Adipocyte (in vitro differentiated cells): ENCODE results near the gene ZNHIT1.

Source experiments
- DNase-seq: peaks from one replicate; pipeline ENCODE4 v3.0.0-alpha.2; 2015; ENCODE audit warnings: low read depth
- H3K27me3 ChIP-seq: replicated peaks from 2 replicates; pipeline ENCODE4 v1.7.0; 2013; ENCODE audit warnings: mild to moderate bottlenecking, low read length, moderate library complexity; ENCODE audit not compliant: control insufficient read depth, insufficient read depth
- H3K36me3 ChIP-seq: 2 replicates; pipeline ENCODE4 v1.7.0; 2013; ENCODE audit warnings: low read length, mild to moderate bottlenecking, moderate library complexity; ENCODE audit not compliant: control insufficient read depth, insufficient read depth, severe bottlenecking
- H3K4me1 ChIP-seq: 2 replicates; pipeline ENCODE4 v1.7.0; 2013; ENCODE audit warnings: mild to moderate bottlenecking, low read length, moderate library complexity; ENCODE audit not compliant: control insufficient read depth, insufficient read depth
- H3K4me3 ChIP-seq: 2 replicates; pipeline ENCODE4 v1.7.0; 2013; ENCODE audit warnings: mild to moderate bottlenecking, low read length, moderate library complexity
- H3K9ac ChIP-seq: 2 replicates; pipeline ENCODE4 v1.7.0; 2013; ENCODE audit warnings: mild to moderate bottlenecking, low read length, moderate library complexity
- H3K9me3 ChIP-seq: 2 replicates; pipeline ENCODE4 v1.7.0; 2013; ENCODE audit warnings: mild to moderate bottlenecking, low read length, moderate library complexity; ENCODE audit not compliant: control insufficient read depth

ZNHIT1 gene

GRCh38 chr7:101238226-101239182, 20.5 kb downstream of the ZNHIT1 start:
- no peak for DNase-seq
- peaks cover 11% of the 10 kb centered on the region for H3K36me3 ChIP-seq
- peak overlapping the region; percentile 76 for H3K4me3 ChIP-seq
- H3K9ac ChIP-seq = peak overlapping the region; percentile 61
- H3K27me3 ChIP-seq = no peaks in the 10 kb centered on the region
- no peaks in the 10 kb centered on the region for H3K9me3 ChIP-seq
- H3K4me1 ChIP-seq = peaks cover 58% of the 10 kb centered on the region

GRCh38 chr7:101239191-101239950, 21.4 kb downstream of the ZNHIT1 start:
- Histone ChIP-seq H3K9me3 (no peaks in the 10 kb centered on the region), H3K4me3 (no peak overlapping the region), H3K27me3 (no peaks in the 10 kb centered on the region), H3K9ac (peak overlapping the region; percentile 24), H3K36me3 (peaks cover 11% of the 10 kb centered on the region), H3K4me1 (peaks cover 63% of the 10 kb centered on the region)
- no peak for DNase-seq

GRCh38 chr7:101239951-101240220, 21.9 kb downstream of the ZNHIT1 start:
- peaks cover 11% of the 10 kb centered on the region for H3K36me3 ChIP-seq
- H3K9me3 ChIP-seq = no peaks in the 10 kb centered on the region
- peaks cover 63% of the 10 kb centered on the region for H3K4me1 ChIP-seq
- no peak for DNase-seq
- H3K27me3 ChIP-seq = no peaks in the 10 kb centered on the region
- no peak overlapping the region for H3K4me3 ChIP-seq
- no peak overlapping the region for H3K9ac ChIP-seq

DNA sequence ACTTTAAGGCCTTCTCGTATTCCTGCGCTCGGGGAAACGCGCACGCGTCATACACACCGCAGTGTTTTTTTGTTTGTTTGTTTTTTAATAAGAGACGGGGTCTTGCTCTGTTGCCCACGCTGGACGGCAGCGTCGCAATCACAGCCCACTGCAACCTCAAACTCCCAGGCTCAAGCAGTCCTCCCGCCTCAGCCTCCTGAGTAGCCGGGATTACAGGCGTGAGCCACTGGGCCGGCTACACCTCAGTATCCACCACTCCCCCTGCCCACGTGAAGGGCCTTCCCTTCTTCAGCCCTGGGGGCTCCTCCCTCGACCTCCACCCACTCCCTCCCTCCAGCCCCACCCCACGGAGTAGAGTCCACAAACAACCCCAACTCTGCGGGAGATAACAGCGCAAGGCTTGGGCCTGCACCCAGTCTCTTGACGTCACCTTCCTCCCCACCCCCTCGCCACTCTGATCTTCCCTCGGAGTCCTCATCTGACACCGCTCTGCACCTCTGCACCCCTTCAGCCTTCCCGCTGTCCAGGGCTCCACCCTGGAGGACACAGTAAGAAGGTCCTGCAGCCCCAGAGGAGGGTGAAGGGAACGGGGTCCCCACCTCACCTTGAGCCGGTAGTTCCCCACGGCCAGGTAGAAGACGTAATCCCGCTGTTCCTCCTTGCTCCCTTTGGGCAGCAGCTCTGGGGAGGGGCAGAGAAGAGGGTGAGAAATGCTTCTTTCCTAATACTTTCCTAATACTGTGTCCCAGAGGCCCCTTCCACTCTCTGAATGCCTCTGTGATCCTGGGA, 22.5 kb downstream of the ZNHIT1 start:
- Histone ChIP-seq H3K4me1 (peaks cover 67% of the 10 kb centered on the region), H3K36me3 (peaks cover 11% of the 10 kb centered on the region), H3K9ac (peak overlapping the region; percentile 14), H3K4me3 (no peak overlapping the region), H3K27me3 (no peaks in the 10 kb centered on the region), H3K9me3 (no peaks in the 10 kb centered on the region)
- no peak for DNase-seq

GRCh38 chr7:101241015-101241363, 23.0 kb downstream of the ZNHIT1 start:
- Histone ChIP-seq H3K4me3 (no peak overlapping the region), H3K9me3 (no peaks in the 10 kb centered on the region), H3K9ac (no peak overlapping the region), H3K4me1 (peaks cover 73% of the 10 kb centered on the region), H3K36me3 (peaks cover 11% of the 10 kb centered on the region), H3K27me3 (no peaks in the 10 kb centered on the region)
- DNase-seq = no peak

GRCh38 chr7:101241443-101242349, 23.7 kb downstream of the ZNHIT1 start:
- no peaks in the 10 kb centered on the region for H3K9me3 ChIP-seq
- DNase-seq = no peak
- no peak overlapping the region for H3K9ac ChIP-seq
- H3K4me1 ChIP-seq = peaks cover 73% of the 10 kb centered on the region
- no peaks in the 10 kb centered on the region for H3K27me3 ChIP-seq
- H3K4me3 ChIP-seq = no peak overlapping the region
- peaks cover 7% of the 10 kb centered on the region for H3K36me3 ChIP-seq

DNA sequence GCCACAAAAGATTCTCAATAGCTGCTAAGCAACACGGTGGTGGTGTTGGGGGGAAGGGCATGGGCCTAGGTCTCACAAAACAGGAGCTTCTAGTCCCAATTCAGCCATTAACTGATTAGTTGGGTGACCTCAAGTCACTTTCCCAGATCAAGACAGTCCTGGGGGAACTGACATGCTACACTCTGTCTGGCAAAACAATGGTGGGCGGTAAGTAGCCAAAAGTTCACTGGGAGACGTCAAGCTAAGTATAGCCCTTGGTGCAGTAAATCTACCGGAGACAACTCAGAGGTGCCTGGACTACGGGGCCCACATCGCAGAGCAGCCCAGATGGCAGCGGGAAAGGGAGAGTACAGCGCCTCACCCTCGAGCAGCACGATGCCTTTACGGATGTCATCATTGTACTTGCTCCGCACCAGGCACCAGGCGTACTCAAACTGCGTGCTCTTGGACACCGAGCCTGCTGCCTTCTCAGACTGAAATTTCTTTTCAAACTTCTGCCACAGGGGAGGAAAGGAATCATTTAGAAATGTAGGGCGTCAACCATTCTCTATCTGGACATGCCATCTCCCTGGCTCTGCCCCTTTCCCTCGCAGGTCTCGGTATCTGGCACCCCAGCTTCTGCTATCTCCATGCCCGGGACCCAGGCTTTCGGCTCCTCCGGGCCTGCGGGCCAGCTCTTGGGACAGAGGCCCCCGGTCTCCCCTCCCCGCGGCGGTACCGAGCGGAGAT, 25.8 kb downstream of the ZNHIT1 start:
- no peak for DNase-seq
- Histone ChIP-seq H3K9ac (peak overlapping the region; percentile 89), H3K36me3 (peaks cover 12% of the 10 kb centered on the region), H3K4me1 (peaks cover 53% of the 10 kb centered on the region), H3K27me3 (no peaks in the 10 kb centered on the region), H3K9me3 (no peaks in the 10 kb centered on the region), H3K4me3 (peak overlapping the region; percentile 85)

- Histone ChIP-seq H3K9ac (peak within 1 kb of the TSS; percentile 89), H3K27me3 (no peaks in the 10 kb centered on the region), H3K4me3 (peak within 1 kb of the TSS; percentile 85), H3K4me1 (peaks cover 46% of the 10 kb centered on the region), H3K9me3 (no peaks in the 10 kb centered on the region), H3K36me3 (peaks cover 11% of the 10 kb centered on the region)
- peak; percentile 97 for DNase-seq
Observed at GRCh38 chr7:101244375-101245146, 26.6 kb downstream of the ZNHIT1 start, which contains the start of gene FIS1. Gene FIS1 (minus strand): TSS chr7:101245081. CDS start chr7:101245004, 77 bp downstream.

- Histone ChIP-seq H3K9ac (peak overlapping the region; percentile 89), H3K27me3 (no peaks in the 10 kb centered on the region), H3K36me3 (peaks cover 8% of the 10 kb centered on the region), H3K9me3 (no peaks in the 10 kb centered on the region), H3K4me3 (peak overlapping the region; percentile 85), H3K4me1 (peaks cover 43% of the 10 kb centered on the region)
- no peak for DNase-seq
Observed at GRCh38 chr7:101245147-101245668, 27.2 kb downstream of the ZNHIT1 start.
